GM19455 (cell line): Measurements from ENCODE around the gene CAMP.
"Not testable (repeated sequence)": the region's sequence is repeated elsewhere in the genome, so short reads cannot be mapped to it uniquely, and the experiment has no call there.

Experiments
- ATAC-seq: cut with Tn5 transposase; IDR thresholded peaks from one replicate; pipeline ENCODE4 v1.9.1; 2021; ENCODE audit not compliant: unreplicated experiment

Gene CAMP, protein sequence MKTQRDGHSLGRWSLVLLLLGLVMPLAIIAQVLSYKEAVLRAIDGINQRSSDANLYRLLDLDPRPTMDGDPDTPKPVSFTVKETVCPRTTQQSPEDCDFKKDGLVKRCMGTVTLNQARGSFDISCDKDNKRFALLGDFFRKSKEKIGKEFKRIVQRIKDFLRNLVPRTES

DNA sequence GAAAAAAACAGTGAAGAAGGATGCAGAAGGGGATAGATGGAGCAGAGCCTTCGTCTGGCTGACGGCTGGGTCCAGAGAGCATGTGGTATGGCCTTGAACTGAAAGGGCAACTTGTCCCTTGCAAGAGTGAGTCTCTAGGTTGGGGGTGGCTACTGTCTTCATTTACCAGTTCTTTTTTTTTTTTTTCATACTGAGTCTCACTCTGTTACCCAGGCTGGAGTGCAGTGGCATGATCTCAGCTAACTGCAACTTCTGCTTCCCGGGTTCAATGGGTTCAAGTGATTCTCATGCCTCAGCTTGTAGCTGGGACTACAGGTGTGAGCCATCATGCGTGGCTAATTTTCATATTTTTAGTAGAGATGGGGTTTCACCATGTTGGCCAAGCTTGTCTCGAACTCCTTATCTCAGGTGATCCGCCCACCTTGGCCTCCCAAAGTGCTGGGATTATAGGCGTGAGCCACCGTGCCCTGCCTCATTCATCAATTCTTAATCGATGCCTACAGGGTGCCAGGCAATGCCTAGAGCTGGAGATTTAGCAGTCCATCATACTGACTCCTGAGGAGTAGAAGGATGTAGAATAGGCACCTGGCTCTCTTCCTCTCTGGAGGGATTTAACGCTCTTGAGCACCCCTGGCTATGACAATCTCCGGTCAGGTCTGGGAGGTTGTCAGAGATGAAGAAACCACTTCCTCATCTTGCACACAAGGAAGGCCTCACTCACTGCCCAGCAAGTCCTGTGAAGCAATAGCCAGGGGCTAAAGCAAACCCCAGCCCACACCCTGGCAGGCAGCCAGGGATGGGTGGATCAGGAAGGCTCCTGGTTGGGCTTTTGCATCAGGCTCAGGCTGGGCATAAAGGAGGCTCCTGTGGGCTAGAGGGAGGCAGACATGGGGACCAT, at the start of gene CAMP:
Gene CAMP, plus strand, starts transcription at position 880 of the 898 bp plus-strand sequence. Its CDS starts 17 bp downstream, at position 897.
- ATAC-seq = no peak

DNA sequence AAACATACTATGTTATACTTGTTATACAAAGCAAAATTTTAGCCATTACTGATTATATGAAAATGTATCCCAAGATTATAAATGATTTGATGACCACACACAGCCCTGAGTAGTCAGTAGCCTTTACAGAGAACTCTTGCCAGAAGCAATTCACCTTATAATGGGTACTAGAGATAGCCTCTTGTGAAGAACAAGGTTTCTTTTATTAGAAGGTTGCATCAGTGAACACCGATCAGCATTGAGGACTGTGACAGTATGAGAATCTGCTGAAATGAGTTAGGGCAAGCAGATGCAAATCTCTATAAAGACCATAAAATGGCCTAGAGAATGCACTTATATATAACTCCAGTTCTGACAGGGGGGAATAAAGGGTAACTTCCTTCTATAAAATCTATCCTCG, 45.2 kb upstream of the CAMP start:
- ATAC-seq = no peak

DNA sequence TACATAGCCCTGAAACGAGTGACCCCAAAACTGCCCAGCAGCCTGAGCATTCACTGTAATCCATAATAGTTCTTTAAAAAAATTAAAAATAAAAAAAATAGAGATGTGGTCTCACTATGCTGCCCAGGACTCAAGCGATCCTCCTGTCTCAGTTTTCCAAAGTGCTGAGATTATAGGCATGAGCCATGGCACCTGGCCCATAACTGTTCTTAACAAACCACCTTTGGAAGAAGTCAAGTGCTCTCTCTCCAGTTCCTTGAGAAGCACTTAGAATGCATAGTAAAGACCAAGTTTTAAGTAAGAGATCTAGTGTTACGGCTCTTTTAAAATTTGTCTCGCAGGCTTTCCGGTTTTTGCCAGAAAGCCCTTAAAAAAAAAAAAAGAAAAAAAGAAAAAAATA, 43.3 kb upstream of the CAMP start:
- no peak for ATAC-seq

DNA sequence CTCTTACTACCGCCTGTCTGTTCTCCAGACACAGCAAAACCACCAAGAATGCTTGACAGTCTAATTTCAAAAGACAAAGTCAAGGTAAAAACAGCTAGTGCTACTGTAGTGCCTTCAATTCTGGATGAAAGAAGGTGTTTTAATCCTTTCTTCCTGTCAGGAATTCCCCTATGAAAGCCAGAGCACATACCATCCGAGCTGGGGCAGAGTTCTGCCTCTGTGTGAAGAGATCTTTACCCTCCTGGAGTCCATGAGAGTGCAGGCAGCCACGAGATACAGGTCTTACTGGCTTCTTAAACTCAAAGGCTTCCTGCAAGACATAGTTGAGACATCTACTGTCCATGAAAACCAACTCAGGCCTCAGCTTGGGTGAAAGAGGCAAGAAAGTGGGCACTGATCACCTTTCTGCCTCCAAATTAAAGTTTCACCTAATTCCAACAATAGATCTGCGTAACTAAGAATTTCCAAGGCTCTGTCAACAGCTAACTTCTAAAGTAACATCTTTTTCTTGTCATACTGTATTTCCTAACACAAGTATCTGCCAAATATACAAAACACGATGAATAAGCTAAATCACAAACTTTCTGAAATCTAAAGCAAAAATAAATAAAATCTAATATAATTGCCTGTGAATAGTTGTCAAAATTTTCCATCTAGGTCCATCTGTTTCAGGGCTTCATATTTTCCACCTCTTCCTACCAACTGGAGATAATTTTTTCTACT, 42.6 kb upstream of the CAMP start:
- no peak for ATAC-seq

DNA sequence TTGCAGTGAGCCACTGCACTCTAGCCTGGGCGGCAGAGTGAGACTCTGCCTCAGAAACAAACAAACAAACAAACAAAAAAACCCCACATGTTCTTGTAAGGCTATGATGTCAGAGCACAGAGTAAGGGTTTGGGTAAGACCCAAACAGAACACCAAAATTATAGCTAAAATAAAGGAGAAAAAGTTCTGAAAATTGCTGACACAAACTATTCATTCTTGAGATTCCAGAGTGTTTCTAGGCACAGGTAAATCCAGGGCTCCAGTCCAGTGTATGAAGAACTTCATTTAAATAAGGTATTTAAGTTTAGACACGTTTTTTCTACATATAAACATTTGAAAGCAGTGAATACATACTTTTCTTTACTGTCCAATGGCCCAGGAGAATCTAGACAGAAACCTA, 39.0 kb upstream of the CAMP start:
- no peak for ATAC-seq

DNA sequence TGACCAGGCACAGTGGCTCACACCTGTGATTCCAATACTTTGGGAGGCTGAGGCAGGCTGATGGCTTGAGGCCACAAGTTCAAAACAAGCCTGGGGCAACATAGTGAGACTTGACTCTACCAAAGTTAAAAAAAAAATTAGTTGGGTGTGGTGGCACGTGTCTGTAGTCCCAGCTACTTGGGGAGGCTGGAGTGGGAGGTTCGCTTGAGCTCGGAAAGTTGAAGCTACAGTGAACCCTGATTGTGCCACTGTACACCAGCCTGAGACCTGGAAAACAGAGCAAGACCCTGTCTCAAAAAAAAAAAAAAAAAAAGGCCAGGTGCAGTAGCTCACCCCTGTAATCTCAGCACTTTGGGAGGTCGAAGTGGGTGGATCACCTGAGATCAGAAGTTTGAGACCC, 38.2 kb upstream of the CAMP start:
- no peak for ATAC-seq

DNA sequence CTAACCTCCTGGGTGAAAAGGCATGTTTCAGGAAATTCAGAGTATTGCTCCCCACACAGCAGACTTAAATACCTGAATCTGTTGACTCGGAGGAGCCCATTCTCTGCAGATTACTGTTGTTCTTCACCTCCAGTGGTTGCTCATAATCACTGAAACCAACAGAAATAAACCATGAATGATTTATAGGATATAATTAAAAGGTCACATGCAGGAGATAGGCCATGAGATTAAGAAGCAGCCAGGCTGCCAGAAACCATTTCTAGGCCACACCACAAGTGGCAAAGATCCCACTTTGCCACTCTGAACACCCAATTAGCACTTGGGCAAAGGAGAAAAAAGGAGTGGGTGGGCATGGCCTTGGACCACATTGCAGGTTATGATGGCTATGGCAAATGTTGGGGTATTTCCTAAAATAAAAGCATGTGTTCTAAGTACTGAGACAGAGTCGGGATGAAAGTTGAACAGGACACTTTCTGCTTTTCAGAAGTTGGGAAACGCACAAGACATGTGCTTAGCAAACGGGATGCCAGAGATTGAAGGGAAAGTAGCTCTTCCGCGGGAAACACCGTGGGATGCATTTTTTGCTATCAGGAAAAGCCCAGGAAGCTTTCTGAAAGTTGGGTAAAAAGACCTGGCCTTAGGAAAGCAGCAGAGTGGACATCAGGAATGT, 36.5 kb upstream of the CAMP start:
- ATAC-seq = no peak

DNA sequence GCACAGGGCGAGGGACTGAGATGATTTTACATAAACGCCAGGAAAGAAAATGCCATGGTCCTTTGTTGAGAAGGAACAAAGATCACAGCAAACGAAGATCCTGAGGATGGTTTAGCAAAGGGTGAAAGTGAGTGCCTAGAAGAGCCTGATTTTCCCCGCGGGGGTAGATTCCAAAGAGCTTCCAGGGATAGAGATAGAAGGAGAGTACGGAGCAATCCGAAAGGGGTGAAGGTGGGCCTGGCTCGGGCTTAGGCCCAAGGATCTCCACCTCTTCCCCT, 36.1 kb upstream of the CAMP start:
- ATAC-seq = no peak

DNA sequence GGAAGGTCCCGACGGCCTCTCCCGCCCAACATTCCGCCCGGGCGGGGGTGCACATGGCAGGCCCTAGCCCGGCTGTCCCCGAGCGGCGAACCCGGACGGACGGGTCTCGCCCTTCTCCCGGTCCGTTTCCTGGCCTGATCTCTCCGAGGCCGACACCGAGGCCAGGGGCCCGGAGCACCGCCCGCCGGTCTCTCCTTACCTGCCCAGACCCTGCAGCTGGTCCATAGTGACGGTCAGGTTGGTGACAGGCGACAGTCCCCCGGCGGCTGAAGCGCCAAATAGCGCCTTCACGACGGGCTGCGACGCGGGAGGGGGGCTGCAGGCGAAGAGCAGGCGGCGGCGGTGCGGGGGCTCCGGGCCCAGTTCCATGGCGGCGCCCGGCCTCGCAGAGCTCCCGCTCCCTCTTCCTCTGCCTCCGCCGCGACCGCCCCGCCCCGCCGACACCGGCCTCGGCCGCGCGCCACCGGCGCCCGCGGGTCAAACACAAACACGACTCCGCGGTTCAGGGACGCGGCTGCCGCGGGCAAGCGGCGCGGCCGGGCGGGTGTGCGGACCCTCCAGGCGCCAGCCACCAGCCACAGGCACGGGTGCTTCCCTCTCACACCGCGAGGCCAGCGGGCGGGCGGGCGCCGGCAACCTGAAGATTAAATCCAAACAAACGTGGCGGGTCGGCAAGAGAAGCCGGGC, 35.6 kb upstream of the CAMP start:
- ATAC-seq = peak; percentile 38

DNA sequence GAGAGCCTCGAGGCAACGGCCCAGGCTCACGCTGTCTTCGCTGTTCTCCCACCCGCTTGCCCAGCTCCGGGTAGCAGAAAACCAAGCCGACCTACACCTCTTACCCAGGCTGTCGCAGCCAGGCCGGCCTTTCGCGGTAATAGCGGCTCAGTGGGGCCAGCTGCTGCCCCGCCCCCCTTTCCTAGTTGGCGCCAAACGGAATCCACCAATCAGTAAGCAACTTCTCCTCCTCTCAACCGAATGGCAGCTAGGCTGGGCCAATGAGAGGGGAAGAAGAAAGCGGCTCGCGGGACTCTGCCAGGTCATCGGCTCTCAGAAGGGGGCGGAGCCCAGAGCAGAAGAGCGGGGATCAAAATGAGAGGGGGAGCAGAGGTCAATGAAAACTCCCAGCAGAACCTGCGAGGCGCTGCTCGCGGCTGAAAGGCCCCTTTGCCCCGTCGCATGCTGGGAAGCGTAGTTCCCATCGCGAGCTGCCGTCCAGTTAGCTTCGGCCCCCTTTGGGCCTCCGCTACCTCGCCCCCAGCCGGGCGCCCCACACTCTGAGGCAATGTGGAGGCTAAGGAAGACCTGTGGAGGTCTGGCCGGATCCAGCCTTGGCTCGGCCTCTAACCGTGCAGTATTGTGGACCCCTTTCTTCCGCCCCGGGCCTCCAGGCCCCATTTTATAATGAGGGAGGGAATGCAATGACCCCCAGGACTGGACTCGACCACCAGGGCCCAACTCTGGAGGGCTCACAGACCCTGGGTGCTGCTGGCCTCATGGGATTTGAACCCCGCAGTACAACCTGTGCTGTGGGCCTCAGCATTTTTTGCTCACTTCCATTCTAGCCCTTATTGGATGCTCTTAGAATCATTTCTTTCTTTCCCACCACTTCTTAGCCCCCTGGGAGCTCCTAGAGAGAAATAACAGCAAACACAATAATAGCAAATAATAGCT, 34.8 kb upstream of the CAMP start, which contains the start of gene CDC25A:
Gene CDC25A, minus strand, starts transcription at position 152 of the 936 bp plus-strand sequence. CDS start 470 bp downstream, outside the sequence.
- peak; percentile 91 for ATAC-seq

DNA sequence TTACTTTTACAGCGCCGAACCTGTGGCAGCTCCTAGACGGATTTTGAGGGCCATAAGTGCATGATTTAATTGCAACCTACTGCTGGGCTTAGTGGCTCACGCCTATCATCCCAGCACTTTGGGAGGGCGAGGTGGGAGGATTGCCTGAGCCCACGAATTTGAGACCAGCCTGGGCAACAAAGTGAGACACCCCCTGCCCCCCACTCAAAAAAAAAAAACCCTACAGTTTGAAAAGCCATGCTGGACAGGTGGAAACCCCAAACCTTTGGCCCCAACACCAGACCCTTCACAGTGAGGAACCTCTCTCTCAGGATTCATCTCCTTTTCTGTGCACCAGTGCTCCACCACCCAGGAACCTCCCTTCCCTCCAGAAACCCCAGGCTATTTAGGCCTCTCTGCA, 34.0 kb upstream of the CAMP start:
- ATAC-seq = no peak

DNA sequence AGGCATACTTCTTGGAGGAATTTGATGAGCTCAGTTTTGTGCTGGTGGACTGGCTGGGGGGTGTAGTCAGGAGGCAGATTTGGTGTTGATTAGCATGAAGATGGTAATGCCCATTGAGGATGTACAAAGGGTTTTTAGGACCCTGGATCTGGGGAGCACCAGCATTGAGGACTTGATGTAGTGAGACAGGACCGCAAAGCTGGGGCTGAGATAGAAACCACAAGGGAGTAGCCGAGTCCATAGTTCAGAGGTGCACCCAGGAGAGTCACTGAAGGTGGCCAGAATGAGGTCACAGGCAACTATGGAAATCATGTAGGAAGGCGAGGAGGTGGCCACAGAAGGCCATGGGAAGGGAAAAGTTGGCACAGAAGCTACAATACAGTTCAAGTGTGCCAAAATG, 32.4 kb upstream of the CAMP start:
- no peak for ATAC-seq

DNA sequence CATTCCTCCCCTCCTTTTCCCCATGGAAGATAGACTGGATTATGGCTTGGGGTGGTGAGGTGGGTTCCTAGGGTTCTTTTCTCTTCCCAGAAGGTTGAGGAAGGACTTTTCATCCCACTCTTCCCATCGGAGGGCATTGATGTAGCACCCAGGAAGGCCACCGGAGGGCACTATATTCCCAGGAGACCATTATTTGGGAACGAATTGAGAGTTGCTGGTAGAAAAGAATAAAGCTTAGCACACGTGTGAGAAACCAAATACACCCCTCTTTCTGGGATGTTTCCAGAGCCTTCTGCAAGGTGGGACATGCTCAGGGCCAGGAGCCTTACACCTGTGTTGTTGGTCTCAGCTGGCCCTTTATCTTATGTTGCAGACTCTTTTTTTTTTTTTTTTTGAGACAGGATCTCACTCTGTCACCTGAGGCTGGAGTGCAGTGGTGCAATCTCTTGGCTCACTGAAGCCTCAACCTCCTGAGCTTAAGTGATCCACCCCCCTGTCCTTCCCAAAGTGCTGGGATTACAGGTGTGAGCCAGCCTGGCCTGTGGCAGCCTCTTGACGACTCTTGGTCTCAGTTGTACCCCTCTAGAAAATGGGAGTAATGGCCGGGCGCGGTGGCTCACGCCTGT, 28.7 kb upstream of the CAMP start:
- no peak for ATAC-seq

DNA sequence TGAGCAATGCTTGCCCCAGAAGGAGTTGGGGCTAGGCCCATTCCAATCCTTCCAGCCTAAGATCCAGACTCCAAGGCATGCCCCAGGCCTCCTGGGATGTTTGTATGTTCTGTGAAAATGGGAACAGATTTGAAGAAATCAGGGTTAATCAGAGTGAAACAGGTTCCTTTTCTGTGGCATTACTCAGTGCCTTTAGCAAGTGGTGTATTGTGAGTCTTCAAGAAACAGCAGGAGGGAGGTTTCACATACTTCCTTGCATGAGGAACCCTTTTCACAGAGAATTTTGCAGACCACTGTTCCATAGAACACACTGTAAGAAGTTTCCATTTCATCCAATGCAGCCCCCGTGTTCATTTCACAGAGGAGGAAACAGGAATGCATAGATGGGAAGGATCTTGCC, 26.7 kb upstream of the CAMP start:
- no peak for ATAC-seq

DNA sequence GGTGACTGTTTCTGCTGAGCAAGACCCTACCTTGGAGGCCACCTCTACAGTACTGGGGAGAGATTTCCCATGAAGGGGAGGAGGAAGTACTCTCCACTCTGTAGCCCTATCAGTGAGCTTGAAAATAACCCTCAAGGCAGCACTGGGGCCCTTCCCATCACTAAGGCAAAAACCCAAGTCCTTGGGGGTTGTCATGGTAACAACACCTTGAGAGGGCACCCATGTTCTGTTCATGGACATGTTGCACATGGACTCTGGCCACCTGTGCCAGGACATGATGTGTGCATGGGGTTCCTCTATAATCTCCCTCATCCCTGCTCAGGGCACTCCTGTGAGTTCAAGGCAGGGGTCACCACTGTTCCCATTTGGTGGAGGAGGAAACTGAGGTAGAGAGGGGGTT, 24.2 kb upstream of the CAMP start:
- ATAC-seq = no peak

DNA sequence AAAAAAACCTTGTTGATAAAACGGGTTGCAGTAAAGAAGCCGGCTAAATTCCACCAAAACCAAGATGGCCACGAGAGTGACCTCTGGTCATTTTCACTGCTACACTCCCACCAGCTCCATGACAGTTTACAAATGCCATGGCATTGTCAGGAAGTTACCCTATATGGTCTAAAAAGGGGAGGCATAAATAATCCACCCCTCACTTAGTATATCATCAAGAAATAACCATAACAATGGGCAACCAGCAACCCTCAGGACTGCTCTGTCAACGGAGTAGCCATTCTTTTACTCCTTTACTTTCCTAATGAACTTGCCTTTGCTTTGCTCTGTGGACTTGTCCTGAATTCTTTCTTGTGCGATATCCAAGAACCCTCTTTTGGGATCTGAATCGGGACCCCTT, 20.7 kb upstream of the CAMP start:
- no peak for ATAC-seq

DNA sequence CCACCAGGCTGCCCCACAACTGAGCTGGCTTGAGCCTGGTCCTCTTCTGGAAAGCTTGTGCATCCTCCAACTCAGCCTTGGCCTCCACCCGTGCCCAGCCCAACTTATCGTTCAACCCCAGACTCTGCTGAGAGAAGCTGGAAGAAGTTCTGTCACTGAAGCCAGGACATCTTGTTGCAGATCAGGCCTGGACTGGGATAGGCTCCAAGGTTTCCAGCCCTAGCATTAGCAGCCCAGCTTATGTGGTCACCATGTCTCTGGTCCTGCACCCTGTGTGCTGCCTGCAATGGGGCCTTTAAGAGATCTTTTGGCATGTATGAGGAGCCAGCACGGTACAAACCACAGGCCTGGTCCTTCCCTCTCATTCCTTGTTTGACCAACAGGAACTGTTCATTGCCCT, 15.2 kb upstream of the CAMP start:
- ATAC-seq = no peak

DNA sequence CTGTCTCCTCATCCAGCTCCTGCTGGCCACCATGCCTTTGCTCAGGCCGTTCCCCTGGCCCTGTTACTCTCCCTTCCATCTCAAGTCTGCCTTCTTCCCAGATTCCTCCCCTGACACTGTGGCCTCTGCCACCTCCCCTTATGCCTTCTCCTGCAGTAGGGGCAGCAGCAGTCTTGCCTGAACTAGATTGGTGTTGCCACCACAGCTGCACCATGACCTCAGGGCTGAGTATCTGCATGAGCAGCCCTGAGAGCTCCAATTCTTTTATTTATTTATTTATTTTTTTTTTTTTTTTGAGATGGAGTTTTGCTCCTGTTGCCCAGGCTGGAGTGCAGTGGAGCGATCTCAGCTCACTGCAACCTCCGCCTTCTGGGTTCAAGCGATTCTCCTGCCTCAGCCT, 13.8 kb upstream of the CAMP start:
- ATAC-seq = no peak

DNA sequence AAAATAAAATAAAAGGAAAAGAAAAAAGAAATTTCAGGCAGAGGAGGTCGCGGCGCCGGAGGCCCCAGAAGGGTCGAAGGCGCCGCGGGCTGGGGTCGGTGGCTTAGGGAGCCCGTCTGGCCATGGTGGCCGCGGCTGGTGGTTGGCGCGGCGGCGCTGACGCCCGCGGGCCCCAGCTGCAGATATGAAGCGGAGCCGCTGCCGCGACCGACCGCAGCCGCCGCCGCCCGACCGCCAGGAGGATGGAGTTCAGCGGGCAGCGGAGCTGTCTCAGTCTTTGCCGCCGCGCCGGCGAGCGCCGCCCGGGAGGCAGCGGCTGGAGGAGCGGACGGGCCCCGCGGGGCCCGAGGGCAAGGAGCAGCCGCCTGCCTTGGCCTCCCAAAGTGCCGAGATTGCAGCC, 12.8 kb upstream of the CAMP start:
- not testable (repeated sequence) for ATAC-seq
